ENCODE measurements around the gene PDE2A.

PDE2A gene

GRCh38 chr11:72591023-72591422, 83.2 kb downstream of the PDE2A start:
- DNase-seq (ENCODE audit: low read depth, low spot score), result no peak
- H3K27ac ChIP-seq, result no peak overlapping the region
- H3K4me3 ChIP-seq, result no peak overlapping the region
- no peaks in the 10 kb centered on the region for H3K9me3 ChIP-seq (ENCODE audit: low read depth, low read length)
- H3K36me3 ChIP-seq (ENCODE audit: insufficient read depth, low read length), result no peaks in the 10 kb centered on the region
- H3K9ac ChIP-seq (ENCODE audit: insufficient read length), result no peak overlapping the region
- TF ChIP-seq POLR2AphosphoS5 (IDR thresholded peaks at IDR 0.05; ENCODE audit: borderline replicate concordance, low read depth, low read length) (no peak), FOXP2 (optimal IDR thresholded peaks at IDR 0.05; ENCODE audit: control extremely low read depth, extremely low read length, insufficient read depth) (no peak), EZH2 (IDR thresholded peaks at IDR 0.05) (no peak)

GRCh38 chr11:72589802-72590761, 84.1 kb downstream of the PDE2A start:
- H3K36me3 ChIP-seq (ENCODE audit: insufficient read depth, low read length), result no peaks in the 10 kb centered on the region
- H3K27ac ChIP-seq, result no peak overlapping the region
- H3K4me3 ChIP-seq, result no peak overlapping the region
- H3K9ac ChIP-seq (ENCODE audit: insufficient read length), result no peak overlapping the region
- DNase-seq (ENCODE audit: low read depth, low spot score), result no peak
- no peaks in the 10 kb centered on the region for H3K9me3 ChIP-seq (ENCODE audit: low read depth, low read length)
- TF ChIP-seq POLR2AphosphoS5 (IDR thresholded peaks at IDR 0.05; ENCODE audit: borderline replicate concordance, low read depth, low read length) (no peak), FOXP2 (optimal IDR thresholded peaks at IDR 0.05; ENCODE audit: control extremely low read depth, extremely low read length, insufficient read depth) (no peak), EZH2 (IDR thresholded peaks at IDR 0.05) (no peak)

- Histone ChIP-seq H3K4me3 (no peak overlapping the region), H3K27ac (no peak overlapping the region), H3K36me3 (ENCODE audit: insufficient read depth, low read length) (no peaks in the 10 kb centered on the region), H3K9ac (ENCODE audit: insufficient read length) (no peak overlapping the region), H3K9me3 (ENCODE audit: low read depth, low read length) (no peaks in the 10 kb centered on the region)
- DNase-seq (ENCODE audit: low read depth, low spot score), result no peak
- TF ChIP-seq POLR2AphosphoS5 (IDR thresholded peaks at IDR 0.05; ENCODE audit: borderline replicate concordance, low read depth, low read length), result no peak
- TF ChIP-seq EZH2 (IDR thresholded peaks at IDR 0.05), result no peak
Measured at GRCh38 chr11:72588421-72589410, 85.5 kb downstream of the PDE2A start.

GRCh38 chr11:72587696-72588095, 86.5 kb downstream of the PDE2A start:
- TF ChIP-seq FOXP2 (optimal IDR thresholded peaks at IDR 0.05; ENCODE audit: control extremely low read depth, extremely low read length, insufficient read depth) (no peak), POLR2AphosphoS5 (IDR thresholded peaks at IDR 0.05; ENCODE audit: borderline replicate concordance, low read depth, low read length) (no peak), EZH2 (IDR thresholded peaks at IDR 0.05) (no peak)
- H3K36me3 ChIP-seq (ENCODE audit: insufficient read depth, low read length), result no peaks in the 10 kb centered on the region
- no peak overlapping the region for H3K9ac ChIP-seq (ENCODE audit: insufficient read length)
- no peak overlapping the region for H3K27ac ChIP-seq
- no peak overlapping the region for H3K4me3 ChIP-seq
- DNase-seq (ENCODE audit: low read depth, low spot score), result no peak
- no peaks in the 10 kb centered on the region for H3K9me3 ChIP-seq (ENCODE audit: low read depth, low read length)

- Histone ChIP-seq H3K4me3 (no peak overlapping the region), H3K9ac (ENCODE audit: insufficient read length) (no peak overlapping the region)
Measured at GRCh38 chr11:72586321-72587090, 87.7 kb downstream of the PDE2A start.

GRCh38 chr11:72585762-72586311, 88.4 kb downstream of the PDE2A start:
- no peak for TF ChIP-seq EZH2 (IDR thresholded peaks at IDR 0.05)
- TF ChIP-seq FOXP2 (optimal IDR thresholded peaks at IDR 0.05; ENCODE audit: control extremely low read depth, extremely low read length, insufficient read depth), result no peak
- no peak for TF ChIP-seq POLR2AphosphoS5 (IDR thresholded peaks at IDR 0.05; ENCODE audit: borderline replicate concordance, low read depth, low read length)
- no peak overlapping the region for H3K27ac ChIP-seq
- H3K36me3 ChIP-seq (ENCODE audit: insufficient read depth, low read length), result no peaks in the 10 kb centered on the region
- H3K4me3 ChIP-seq, result no peak overlapping the region
- no peak overlapping the region for H3K9ac ChIP-seq (ENCODE audit: insufficient read length)
- no peaks in the 10 kb centered on the region for H3K9me3 ChIP-seq (ENCODE audit: low read depth, low read length)
- DNase-seq (ENCODE audit: low read depth, low spot score), result no peak

More at GRCh38 chr11:72586321-72587090, 87.7 kb downstream of the PDE2A start:
- Histone ChIP-seq H3K9me3 (ENCODE audit: low read depth, low read length) (no peaks in the 10 kb centered on the region), H3K27ac (no peak overlapping the region), H3K36me3 (ENCODE audit: insufficient read depth, low read length) (no peaks in the 10 kb centered on the region)
- DNase-seq (ENCODE audit: low read depth, low spot score), result no peak
- no peak for TF ChIP-seq EZH2 (IDR thresholded peaks at IDR 0.05)
- TF ChIP-seq POLR2AphosphoS5 (IDR thresholded peaks at IDR 0.05; ENCODE audit: borderline replicate concordance, low read depth, low read length), result no peak
- TF ChIP-seq FOXP2 (optimal IDR thresholded peaks at IDR 0.05; ENCODE audit: control extremely low read depth, extremely low read length, insufficient read depth), result no peak

- Histone ChIP-seq H3K4me3 (no peak overlapping the region), H3K36me3 (ENCODE audit: insufficient read depth, low read length) (no peaks in the 10 kb centered on the region), H3K9ac (ENCODE audit: insufficient read length) (no peak overlapping the region), H3K27ac (no peak overlapping the region), H3K9me3 (ENCODE audit: low read depth, low read length) (no peaks in the 10 kb centered on the region)
- TF ChIP-seq EZH2 (IDR thresholded peaks at IDR 0.05) (no peak), POLR2AphosphoS5 (IDR thresholded peaks at IDR 0.05; ENCODE audit: borderline replicate concordance, low read depth, low read length) (no peak), FOXP2 (optimal IDR thresholded peaks at IDR 0.05; ENCODE audit: control extremely low read depth, extremely low read length, insufficient read depth) (no peak)
- DNase-seq (ENCODE audit: low read depth, low spot score), result no peak
Measured at GRCh38 chr11:72584939-72585597, 89.2 kb downstream of the PDE2A start.
